Activated naive CD8-positive, alpha-beta T cell (primary cell): ENCODE data around the gene DNTTIP2.
"Not testable (repeated sequence)": the region's sequence is repeated elsewhere in the genome, so short reads cannot be mapped to it uniquely, and the experiment has no call there.

Experiments
- H3K27ac Mint-ChIP-seq: one replicate; pipeline ENCODE4 v1.8.0; 2021; ENCODE audit warnings: mixed read lengths
- H3K27me3 Mint-ChIP-seq: one replicate; pipeline ENCODE4 v1.8.0; 2021; ENCODE audit warnings: mixed read lengths
- H3K36me3 Mint-ChIP-seq: one replicate; pipeline ENCODE4 v1.8.0; 2021; ENCODE audit warnings: mixed read lengths
- H3K4me1 Mint-ChIP-seq: one replicate; pipeline ENCODE4 v1.8.0; 2021; ENCODE audit warnings: low read depth, mixed read lengths
- H3K4me3 Mint-ChIP-seq: one replicate; pipeline ENCODE4 v1.8.0; 2021; ENCODE audit warnings: mild to moderate bottlenecking, mixed read lengths
- H3K9me3 Mint-ChIP-seq: one replicate; pipeline ENCODE4 v1.8.0; 2021; ENCODE audit warnings: low read depth, mixed read lengths

Gene DNTTIP2

GRCh38 chr1:93855983-93856382 lies 23.0 kb downstream of the DNTTIP2 start:
- H3K9me3 Mint-ChIP-seq, H3K4me1 Mint-ChIP-seq, H3K27me3 Mint-ChIP-seq, H3K27ac Mint-ChIP-seq, H3K36me3 Mint-ChIP-seq, H3K4me3 Mint-ChIP-seq: not testable (repeated sequence)

DNA sequence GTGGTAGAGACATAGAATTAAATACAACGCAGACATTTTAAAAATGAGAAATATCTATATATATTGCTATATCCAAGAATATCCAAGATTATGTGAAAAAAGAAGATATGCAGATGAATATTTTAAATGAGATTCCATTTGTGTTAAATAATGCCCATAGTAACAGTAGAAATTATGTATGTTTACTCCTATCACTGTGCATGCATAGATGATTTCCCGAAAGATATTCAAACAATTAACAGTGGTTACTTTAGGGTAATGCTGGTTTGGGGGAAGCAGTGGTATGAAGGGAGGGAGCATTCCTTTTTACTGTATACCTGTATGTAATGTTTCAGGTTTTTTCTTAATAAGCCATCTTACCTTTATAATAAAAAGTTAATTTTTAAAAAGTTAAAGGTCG lies 25.1 kb downstream of the DNTTIP2 start:
- Mint-ChIP-seq H3K4me1 (no peaks in the 10 kb centered on the region), H3K27ac (no peak overlapping the region), H3K4me3 (no peak overlapping the region), H3K36me3 (peaks cover 2% of the 10 kb centered on the region), H3K9me3 (no peaks in the 10 kb centered on the region), H3K27me3 (peaks cover 8% of the 10 kb centered on the region)

- H3K36me3 Mint-ChIP-seq, result peaks cover under 1% of the 10 kb centered on the region
- H3K27ac Mint-ChIP-seq, result no peak overlapping the region
- H3K9me3 Mint-ChIP-seq, result no peaks in the 10 kb centered on the region
- H3K4me3 Mint-ChIP-seq, result no peak overlapping the region
- peaks cover 4% of the 10 kb centered on the region for H3K4me1 Mint-ChIP-seq
- H3K27me3 Mint-ChIP-seq, result peaks cover 6% of the 10 kb centered on the region
These were observed 27.1 kb downstream of the DNTTIP2 start for GRCh38 chr1:93851878-93852277.

GRCh38 chr1:93851327-93851712 lies 27.7 kb downstream of the DNTTIP2 start:
- Mint-ChIP-seq H3K9me3 (no peaks in the 10 kb centered on the region), H3K36me3 (no peaks in the 10 kb centered on the region), H3K27me3 (peaks cover 4% of the 10 kb centered on the region), H3K4me1 (peaks cover 4% of the 10 kb centered on the region), H3K27ac (no peak overlapping the region), H3K4me3 (no peak overlapping the region)

GRCh38 chr1:93850687-93851326 lies 28.2 kb downstream of the DNTTIP2 start:
- H3K4me3 Mint-ChIP-seq, result peak overlapping the region; percentile 32
- not testable (repeated sequence) for H3K27ac Mint-ChIP-seq, H3K36me3 Mint-ChIP-seq, H3K27me3 Mint-ChIP-seq, H3K4me1 Mint-ChIP-seq, H3K9me3 Mint-ChIP-seq

DNA sequence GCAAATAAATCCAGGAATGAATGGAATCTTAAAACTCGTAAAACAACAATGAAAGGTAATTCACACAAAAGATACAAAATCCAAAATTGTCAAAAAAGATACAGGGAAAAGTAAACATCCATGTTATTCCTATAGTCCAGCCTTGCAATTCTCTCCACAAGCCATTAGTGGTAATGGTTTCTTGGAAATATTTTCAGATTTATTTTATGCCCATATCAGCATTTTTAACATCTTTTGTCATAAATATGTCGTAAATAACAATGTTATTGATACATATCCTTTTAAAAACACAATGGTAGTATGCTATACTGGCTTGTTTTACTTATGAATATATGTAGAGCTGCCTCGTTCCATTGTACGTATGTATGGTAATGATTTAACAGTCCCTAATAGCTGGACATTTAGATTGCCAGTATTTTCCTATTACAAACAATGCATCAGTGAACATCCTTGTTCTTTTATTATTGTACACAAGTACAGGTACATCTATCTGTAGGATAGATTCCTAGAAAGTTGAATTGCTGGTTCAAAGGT lies 30.6 kb downstream of the DNTTIP2 start:
- H3K4me1 Mint-ChIP-seq, result peaks cover 21% of the 10 kb centered on the region
- H3K36me3 Mint-ChIP-seq, result no peaks in the 10 kb centered on the region
- H3K27me3 Mint-ChIP-seq, result no peaks in the 10 kb centered on the region
- H3K9me3 Mint-ChIP-seq, result no peaks in the 10 kb centered on the region
- H3K27ac Mint-ChIP-seq, result peak overlapping the region; percentile 92
- H3K4me3 Mint-ChIP-seq, result peak overlapping the region; percentile 92

DNA sequence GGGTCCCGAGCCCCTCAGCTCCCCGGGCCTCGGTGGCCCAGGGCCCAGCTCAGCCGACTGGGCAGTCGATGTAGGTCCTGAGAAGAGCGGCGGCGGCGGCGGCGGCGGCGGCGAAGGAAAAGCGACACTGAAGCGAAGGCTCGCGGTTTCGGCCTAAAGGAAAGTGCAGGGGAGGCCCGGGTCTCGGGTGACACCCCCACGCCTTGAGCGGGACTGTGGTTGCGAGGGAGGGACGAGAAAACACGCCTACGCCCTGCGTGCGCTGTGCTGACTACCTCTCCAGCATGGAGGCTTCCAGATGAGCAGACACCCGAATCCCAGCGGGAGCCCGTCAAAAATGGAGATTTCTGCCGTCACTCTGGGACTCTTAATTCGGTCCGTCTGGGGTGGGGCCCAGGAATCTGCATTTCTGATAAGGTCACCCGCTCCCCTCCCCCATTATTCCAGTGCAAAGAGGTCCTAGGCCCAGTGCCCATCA lies 31.2 kb downstream of the DNTTIP2 start:
- no peaks in the 10 kb centered on the region for H3K27me3 Mint-ChIP-seq
- H3K36me3 Mint-ChIP-seq, result no peaks in the 10 kb centered on the region
- peaks cover 21% of the 10 kb centered on the region for H3K4me1 Mint-ChIP-seq
- H3K4me3 Mint-ChIP-seq, result peak overlapping the region; percentile 92
- no peaks in the 10 kb centered on the region for H3K9me3 Mint-ChIP-seq
- peak overlapping the region; percentile 92 for H3K27ac Mint-ChIP-seq

DNA sequence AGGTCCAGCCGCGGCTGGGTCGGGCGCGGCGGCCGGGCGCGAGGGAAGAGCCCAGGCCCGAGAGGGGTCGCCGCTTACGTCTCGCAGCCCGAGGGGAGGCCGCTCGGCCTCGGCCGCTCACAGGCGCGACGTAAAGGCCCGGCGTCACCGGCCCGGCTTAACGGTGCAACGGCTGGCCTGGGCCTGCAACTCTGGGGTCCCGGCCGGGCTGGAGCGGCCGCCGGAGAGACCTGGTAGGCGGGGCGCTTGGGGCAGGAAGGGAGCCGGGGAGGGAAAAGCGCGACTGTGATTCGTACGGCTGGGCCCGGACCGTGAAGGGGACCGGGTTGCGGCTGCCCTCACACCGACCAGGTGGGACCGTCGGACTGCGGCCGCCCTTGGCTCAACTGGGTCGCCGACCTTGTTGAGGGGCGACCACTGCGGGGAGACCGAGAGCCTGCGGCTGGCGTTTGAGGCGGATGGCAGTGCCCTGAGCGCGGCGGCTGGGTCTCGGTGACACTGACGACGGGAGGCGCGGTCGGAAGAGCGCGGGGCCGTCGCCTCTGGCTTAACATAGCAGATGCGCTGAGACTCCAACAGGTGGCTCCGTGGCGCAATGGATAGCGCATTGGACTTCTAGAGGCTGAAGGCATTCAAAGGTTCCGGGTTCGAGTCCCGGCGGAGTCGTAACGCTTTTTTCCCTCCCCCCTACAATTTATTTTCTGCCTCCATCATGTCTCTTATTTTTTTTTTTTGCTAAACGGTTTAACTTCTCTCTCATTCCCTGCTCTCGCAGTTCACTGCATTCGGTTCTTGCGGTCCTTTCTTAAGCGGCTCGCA lies 31.8 kb downstream of the DNTTIP2 start:
- H3K9me3 Mint-ChIP-seq, result no peaks in the 10 kb centered on the region
- no peaks in the 10 kb centered on the region for H3K27me3 Mint-ChIP-seq
- peak overlapping the region; percentile 92 for H3K27ac Mint-ChIP-seq
- H3K4me3 Mint-ChIP-seq, result peak overlapping the region; percentile 92
- H3K36me3 Mint-ChIP-seq, result no peaks in the 10 kb centered on the region
- H3K4me1 Mint-ChIP-seq, result peaks cover 21% of the 10 kb centered on the region

GRCh38 chr1:93846206-93846991 lies 32.6 kb downstream of the DNTTIP2 start:
- no peaks in the 10 kb centered on the region for H3K36me3 Mint-ChIP-seq
- no peaks in the 10 kb centered on the region for H3K27me3 Mint-ChIP-seq
- peaks cover 21% of the 10 kb centered on the region for H3K4me1 Mint-ChIP-seq
- no peaks in the 10 kb centered on the region for H3K9me3 Mint-ChIP-seq
- H3K4me3 Mint-ChIP-seq, result peak overlapping the region; percentile 87
- peak overlapping the region; percentile 94 for H3K27ac Mint-ChIP-seq

DNA sequence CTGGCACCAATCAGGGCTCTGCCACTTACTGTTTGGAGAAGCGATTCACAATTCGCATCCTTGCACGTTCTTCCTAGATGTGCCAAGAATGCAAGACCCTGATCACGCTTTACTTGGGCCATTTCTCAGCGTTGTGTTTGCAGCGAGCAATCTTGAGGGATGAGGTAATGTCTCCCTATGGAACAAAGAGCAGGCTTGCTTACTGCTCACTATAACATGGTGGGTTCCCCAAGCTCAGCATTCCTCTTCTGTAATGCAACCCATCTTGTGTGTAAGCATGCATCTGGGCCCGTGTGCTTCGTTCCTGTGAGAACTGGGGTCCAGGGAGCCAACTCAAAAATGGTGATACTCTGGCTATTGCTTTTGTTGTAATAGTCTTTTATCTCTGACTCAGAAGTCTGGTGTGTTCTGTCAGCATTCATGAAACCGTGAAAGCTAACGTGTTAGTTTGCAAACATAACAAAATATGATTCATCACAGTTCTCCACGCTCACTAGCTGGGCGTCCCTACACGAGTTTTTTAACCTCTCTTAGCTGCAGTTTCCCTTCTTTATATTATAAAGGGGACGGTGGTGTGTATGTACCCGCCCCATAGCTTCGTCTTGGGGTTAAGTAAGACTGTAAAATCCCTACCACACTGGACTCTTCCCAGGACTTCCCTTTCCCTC lies 33.3 kb downstream of the DNTTIP2 start:
- Mint-ChIP-seq H3K4me3 (peak overlapping the region; percentile 87), H3K36me3 (no peaks in the 10 kb centered on the region), H3K9me3 (no peaks in the 10 kb centered on the region), H3K27me3 (no peaks in the 10 kb centered on the region), H3K27ac (peak overlapping the region; percentile 94), H3K4me1 (peaks cover 21% of the 10 kb centered on the region)

DNA sequence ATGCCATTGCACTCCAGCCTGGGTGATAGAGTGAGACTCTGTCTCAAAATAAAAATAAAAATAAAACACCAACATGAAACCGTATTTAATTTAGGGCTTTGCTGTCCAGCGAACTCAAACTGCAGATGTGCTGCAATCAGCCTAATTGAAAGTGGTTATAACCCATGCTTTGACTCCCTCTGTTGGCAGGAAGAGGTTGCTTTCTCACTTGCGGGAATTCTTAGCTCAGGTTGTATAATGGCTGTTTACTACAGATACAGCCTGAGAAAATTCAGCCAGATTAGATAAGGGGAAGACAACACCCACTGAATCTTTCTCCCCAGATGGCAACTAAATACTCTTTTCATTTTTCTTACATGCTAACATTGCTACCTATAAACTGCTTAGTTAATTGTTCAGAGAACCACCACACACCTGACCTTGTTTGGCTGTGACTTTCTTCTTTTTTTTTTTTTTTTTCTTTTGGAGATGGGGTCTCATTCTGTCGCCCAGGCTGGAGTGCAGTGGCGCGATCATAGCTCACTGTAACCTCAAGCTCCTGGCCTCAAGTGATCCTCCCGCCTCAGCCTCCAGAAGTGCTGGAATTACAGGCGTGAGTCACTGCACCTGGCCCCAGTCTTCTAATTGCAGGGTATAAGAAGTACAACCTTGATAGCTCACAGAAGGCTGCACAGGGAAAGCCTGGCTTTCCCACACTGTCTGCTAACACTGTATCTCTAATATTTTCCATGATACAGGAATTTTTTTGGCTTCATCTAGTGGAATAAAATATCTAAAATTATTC lies 34.6 kb downstream of the DNTTIP2 start:
- Mint-ChIP-seq H3K36me3 (no peaks in the 10 kb centered on the region), H3K27ac (peak overlapping the region; percentile 70)

GRCh38 chr1:93842750-93843500 lies 36.1 kb downstream of the DNTTIP2 start:
- H3K4me3 Mint-ChIP-seq, result no peak overlapping the region
- H3K36me3 Mint-ChIP-seq, result no peaks in the 10 kb centered on the region
- no peaks in the 10 kb centered on the region for H3K9me3 Mint-ChIP-seq
- H3K4me1 Mint-ChIP-seq, result peaks cover 17% of the 10 kb centered on the region
- no peak overlapping the region for H3K27ac Mint-ChIP-seq
- H3K27me3 Mint-ChIP-seq, result no peaks in the 10 kb centered on the region

More for the DNA sequence above, 34.6 kb downstream of the DNTTIP2 start:
- Mint-ChIP-seq H3K27me3 (no peaks in the 10 kb centered on the region), H3K9me3 (no peaks in the 10 kb centered on the region), H3K4me1 (peaks cover 21% of the 10 kb centered on the region), H3K4me3 (peak overlapping the region; percentile 42)

GRCh38 chr1:93841771-93842170 lies 37.2 kb downstream of the DNTTIP2 start:
- Mint-ChIP-seq H3K27me3 (no peaks in the 10 kb centered on the region), H3K36me3 (no peaks in the 10 kb centered on the region), H3K4me3 (no peak overlapping the region), H3K4me1 (peaks cover 17% of the 10 kb centered on the region), H3K9me3 (no peaks in the 10 kb centered on the region), H3K27ac (no peak overlapping the region)
